BJ (cell line): ENCODE data around the gene PLEKHA7. TPM values are rescaled to one million over a fixed set of nuclear protein-coding genes. Genes with fewer than 3 reads are reported as not detected.

ENCODE experiments used
- CTCF ChIA-PET: fragments of 350-600 bp; formaldehyde crosslinking; extraction: SDS; loops from one replicate; lab custom pipeline; 2021; ENCODE audit warnings: antibody characterized with exemption, inconsistent platforms; lab: Yijun Ruan, JAX
- POLR2A ChIA-PET: fragments of 300-600 bp; sonication (Branson Sonifier 250); formaldehyde crosslinking; extraction: SDS; loops from one replicate; lab custom pipeline; 2021; ENCODE audit warnings: antibody characterized with exemption; lab: Charles Lee
- DNase-seq: peaks from one replicate; pipeline ENCODE4 v3.0.0-alpha.2; 2011; ENCODE audit warnings: low read depth
- H3K27me3 ChIP-seq: 2 replicates; pipeline ENCODE4 v1.6.0; 2011; ENCODE audit warnings: low read length; ENCODE audit not compliant: control insufficient read depth, insufficient read depth
- H3K36me3 ChIP-seq: 2 replicates; pipeline ENCODE4 v1.5.1; 2011; ENCODE audit warnings: low read length; ENCODE audit not compliant: control insufficient read depth, insufficient read depth
- H3K4me3 ChIP-seq: 2 replicates; pipeline ENCODE4 v1.5.1; 2011; ENCODE audit warnings: low read depth, mild to moderate bottlenecking, control low read depth, low read length
- CTCF ChIP-seq: IDR thresholded peaks from 2 replicates; pipeline ENCODE4 v1.5.1; 2011; ENCODE audit warnings: low read depth, mild to moderate bottlenecking, control low read depth, inconsistent platforms, low read length, moderate library complexity; ENCODE audit not compliant: insufficient read depth
- polyA plus RNA-seq: library from polyadenylated mRNA; depleted of rRNA; stranded (reverse); fragments of >200 nt; gene quantifications from 2 replicates; pipeline ENCODE4 v1.2.3, GENCODE V29; 2011

Gene PLEKHA7
- polyA plus RNA-seq, 1 experiment: 0.04 TPM

DNA sequence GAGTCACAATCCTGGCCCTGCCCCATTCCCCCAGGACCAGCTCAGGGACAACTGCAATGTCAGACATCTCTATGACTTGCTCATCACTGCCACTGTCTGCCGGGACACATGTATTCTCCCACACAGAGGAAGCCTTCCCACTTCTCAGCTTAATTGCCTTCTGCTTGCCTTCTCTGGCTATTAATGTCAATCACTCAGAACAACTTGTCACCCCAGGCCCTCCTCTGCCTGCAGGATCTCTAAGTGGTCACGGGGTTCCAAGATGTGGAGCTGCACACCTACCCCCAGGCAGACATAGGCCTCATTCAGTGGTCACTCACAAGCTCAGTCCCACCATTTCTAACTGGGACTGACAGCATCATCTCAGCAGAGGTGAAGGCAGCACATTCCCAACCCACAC, 15.1 kb downstream of the PLEKHA7 start:
- DNase-seq: no peak
- Histone ChIP-seq H3K36me3 (no peaks in the 10 kb centered on the region), H3K27me3 (no peaks in the 10 kb centered on the region), H3K4me3 (no peak overlapping the region)
- no peak for TF ChIP-seq CTCF
- CTCF ChIA-PET: interaction anchor here (1.5 kb wide), 1 partner anchor 63 kb away, joined by 4 read pairs; no protein-coding TSS in a partner anchor
- POLR2A ChIA-PET: no interaction called here

- ChIA-PET CTCF (interaction anchor here (0.6 kb wide), 1 partner anchor 27 kb away, joined by 3 read pairs; no protein-coding TSS in a partner anchor), POLR2A (no interaction called here)
- no peaks in the 10 kb centered on the region for H3K27me3 ChIP-seq
- H3K4me3 ChIP-seq: no peak overlapping the region
- no peaks in the 10 kb centered on the region for H3K36me3 ChIP-seq
- no peak for TF ChIP-seq CTCF
- no peak for DNase-seq
Measured at GRCh38 chr11:16997624-16998023, 16.6 kb downstream of the PLEKHA7 start.

GRCh38 chr11:16993495-16993894, 20.7 kb downstream of the PLEKHA7 start:
- CTCF ChIA-PET: no interaction called here
- H3K36me3 ChIP-seq: no peaks in the 10 kb centered on the region
- no peak overlapping the region for H3K4me3 ChIP-seq
- POLR2A ChIA-PET: no interaction called here
- no peak for DNase-seq
- H3K27me3 ChIP-seq: no peaks in the 10 kb centered on the region
- TF ChIP-seq CTCF: no peak

GRCh38 chr11:16992846-16993245, 21.4 kb downstream of the PLEKHA7 start:
- no peak overlapping the region for H3K4me3 ChIP-seq
- DNase-seq: no peak
- no peak for TF ChIP-seq CTCF
- H3K27me3 ChIP-seq: no peaks in the 10 kb centered on the region; the same call in 1 of the 2 replicates
- ChIA-PET POLR2A (no interaction called here), CTCF (no interaction called here)
- no peaks in the 10 kb centered on the region for H3K36me3 ChIP-seq

DNA sequence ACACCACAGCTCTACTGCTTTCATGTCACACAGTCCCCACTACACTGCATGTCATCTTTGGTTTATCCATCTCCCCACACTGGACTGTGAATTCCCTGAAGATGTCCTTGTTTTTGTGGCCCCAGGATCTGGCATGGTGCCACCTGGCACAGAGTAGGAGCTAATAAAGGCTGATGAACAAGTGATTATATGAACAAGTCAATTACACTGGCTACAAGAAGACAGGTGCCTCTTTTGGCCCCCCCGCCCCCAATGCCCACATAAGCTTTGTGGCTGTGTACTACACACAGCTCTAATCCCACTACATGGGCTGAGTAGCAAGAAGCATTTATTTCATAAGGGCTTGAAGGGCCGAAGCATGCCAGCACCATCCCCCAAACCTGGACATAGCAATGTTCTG, 24.7 kb downstream of the PLEKHA7 start:
- ChIA-PET POLR2A (no interaction called here), CTCF (interaction anchor here (0.6 to 2.6 kb wide), 2 partner anchors 13 to 854 kb away, joined by 3 to 9 read pairs; no protein-coding TSS in a partner anchor)
- TF ChIP-seq CTCF: no peak
- no peaks in the 10 kb centered on the region for H3K36me3 ChIP-seq
- no peak overlapping the region for H3K4me3 ChIP-seq
- no peaks in the 10 kb centered on the region; the same call in 1 of the 2 replicates for H3K27me3 ChIP-seq
- no peak for DNase-seq
